HG02852 (cell line): ENCODE measurements around the gene TIPARP.
A peak's percentile ranks its signal among the peaks of the same experiment; 100 is the strongest.
"Not testable (repeated sequence)": the region's sequence is repeated elsewhere in the genome, so short reads cannot be mapped to it uniquely, and the experiment has no call there.

Experiments
- ATAC-seq: cut with Tn5 transposase; IDR thresholded peaks from one replicate; pipeline ENCODE4 v1.9.1; 2021; ENCODE audit warnings: mild to moderate bottlenecking, moderate library complexity; ENCODE audit not compliant: unreplicated experiment

The TIPARP gene

DNA sequence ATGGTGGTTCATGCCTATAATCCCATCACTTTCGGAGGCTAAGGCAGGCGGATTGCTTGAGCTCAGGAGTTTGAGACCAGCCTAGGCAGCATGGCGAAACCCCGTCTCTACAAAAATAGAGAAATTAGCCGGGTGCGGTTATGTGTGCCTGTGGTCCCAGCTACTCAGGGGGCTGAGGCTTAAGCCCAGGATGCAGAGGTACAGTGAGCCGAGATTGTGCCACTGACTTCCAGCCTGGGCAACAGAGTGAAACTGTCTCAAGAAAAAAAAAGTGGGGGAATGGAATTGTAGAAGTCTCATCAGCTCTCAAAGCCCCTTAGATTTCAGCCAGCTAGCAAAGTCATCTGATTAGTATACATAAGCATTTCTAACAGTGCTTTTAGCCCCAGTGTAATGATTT, 33.2 kb downstream of the TIPARP start:
- ATAC-seq, result no peak

GRCh38 chr3:156710429-156710828, 36.0 kb downstream of the TIPARP start:
- ATAC-seq, result no peak

DNA sequence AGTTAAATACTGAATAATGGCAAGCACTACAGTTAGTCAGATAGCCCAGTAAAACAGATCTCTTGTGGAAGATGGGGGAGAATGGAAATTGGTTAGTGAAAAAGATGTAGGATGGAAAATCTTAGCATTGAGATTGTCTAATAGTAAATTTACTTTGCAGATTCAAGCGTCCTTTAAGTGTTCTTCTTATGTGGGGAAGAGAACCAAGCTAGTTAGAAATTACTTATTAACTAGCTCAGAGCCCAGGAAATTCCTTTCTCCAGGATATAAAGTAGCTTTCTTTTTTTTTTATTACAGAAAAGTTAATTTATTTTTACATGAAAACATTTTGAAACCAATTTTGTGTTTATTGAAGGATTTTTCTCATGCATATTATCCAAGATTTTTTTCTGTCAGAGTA, 36.7 kb downstream of the TIPARP start:
- no peak for ATAC-seq

DNA sequence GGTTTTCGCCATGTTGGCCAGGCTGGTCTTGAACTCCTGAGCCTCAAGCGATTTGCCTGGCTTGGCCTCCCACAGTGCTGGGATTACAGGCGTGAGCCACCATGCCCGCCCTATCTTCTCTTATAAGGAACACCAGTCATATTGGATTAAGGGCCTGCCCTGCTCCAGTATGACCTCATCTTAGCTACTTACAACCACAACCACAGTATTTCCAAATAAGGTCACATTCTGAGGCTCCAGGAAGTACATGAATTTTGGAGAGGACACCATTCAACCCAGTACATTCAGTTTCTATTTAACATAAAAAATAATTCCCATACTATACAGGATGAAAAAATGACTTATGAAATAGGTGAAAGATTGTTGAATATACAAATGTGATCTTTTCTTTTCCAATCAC, 37.6 kb downstream of the TIPARP start:
- peak; percentile 74 for ATAC-seq

DNA sequence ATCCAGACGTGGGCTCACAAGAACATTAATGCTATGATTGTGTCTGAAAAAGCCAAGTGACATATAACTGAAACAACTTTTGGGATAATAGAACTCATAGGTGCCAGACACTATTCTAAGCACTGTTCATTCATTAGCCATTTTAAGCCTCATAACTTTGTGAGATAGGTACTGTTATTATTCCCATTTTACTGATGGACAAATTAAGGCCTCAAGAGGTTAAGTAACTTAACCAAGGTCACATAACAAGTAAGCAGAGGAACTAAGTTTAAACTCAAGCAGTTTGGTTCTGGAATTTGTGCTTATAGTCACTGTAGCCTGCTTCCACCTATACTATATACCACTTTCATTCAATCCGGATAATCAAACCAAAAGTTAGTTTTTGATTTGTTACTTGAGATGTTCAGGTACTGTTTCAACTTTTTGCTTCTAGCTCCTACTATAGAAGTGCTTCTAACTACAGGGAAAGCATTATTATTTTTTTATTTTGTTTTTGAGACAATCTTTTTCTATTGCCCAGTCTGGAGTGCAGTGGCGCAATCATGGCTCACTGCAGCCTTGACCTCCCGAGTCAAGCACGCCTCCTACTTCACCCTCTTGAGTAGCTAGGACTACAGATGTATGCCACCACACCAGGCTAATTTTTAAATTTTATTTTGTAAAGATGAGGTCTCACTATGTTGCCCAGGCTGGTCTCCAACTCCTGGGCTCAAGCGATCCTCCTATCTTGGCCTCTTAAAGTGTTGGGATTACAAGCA, 41.9 kb downstream of the TIPARP start:
- no peak for ATAC-seq

DNA sequence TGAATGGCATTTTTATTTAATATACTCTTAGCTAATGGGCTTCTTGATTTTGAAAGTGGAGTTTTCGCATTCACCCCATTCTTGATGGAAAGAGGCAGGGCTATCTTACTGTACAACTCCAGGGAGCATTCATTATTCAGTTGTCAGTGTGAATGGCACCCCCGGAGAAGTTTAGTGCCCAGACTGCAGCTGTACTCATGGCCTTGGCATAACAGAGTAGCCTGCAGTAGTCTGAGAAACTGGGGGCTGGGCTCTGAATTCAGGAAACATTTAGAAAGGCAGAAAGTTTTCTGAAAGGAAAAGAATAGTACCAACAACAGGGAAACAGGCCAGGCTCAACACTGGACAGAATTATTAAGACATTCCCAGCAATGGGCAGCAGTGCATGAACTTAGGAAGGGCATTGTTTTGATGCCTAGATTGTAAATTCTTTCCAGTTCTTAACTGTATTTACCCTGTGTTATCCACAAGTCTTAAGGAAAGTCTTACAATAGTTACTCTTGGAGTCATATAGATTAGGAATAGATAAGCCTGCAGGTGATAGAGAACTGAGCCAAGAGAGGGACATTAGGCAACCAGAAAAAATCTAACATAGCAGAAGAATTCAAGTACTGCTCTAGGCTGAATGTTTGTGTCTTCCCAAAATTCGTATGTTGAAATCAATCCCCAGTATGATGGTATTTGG, 44.4 kb downstream of the TIPARP start:
- no peak for ATAC-seq

GRCh38 chr3:156720826-156721225, 46.4 kb downstream of the TIPARP start:
- ATAC-seq, result no peak

GRCh38 chr3:156721687-156722618, 47.6 kb downstream of the TIPARP start:
- no peak for ATAC-seq

GRCh38 chr3:156723182-156723619, 48.8 kb downstream of the TIPARP start:
- ATAC-seq, result no peak

GRCh38 chr3:156725682-156726081, 51.3 kb downstream of the TIPARP start:
- ATAC-seq, result no peak

- ATAC-seq, result no peak
Observed at GRCh38 chr3:156726456-156726855, 52.1 kb downstream of the TIPARP start.

GRCh38 chr3:156727519-156728205, 53.3 kb downstream of the TIPARP start:
- peak; percentile 87 for ATAC-seq

- ATAC-seq, result no peak
Observed at GRCh38 chr3:156728267-156728985, 54.0 kb downstream of the TIPARP start.

DNA sequence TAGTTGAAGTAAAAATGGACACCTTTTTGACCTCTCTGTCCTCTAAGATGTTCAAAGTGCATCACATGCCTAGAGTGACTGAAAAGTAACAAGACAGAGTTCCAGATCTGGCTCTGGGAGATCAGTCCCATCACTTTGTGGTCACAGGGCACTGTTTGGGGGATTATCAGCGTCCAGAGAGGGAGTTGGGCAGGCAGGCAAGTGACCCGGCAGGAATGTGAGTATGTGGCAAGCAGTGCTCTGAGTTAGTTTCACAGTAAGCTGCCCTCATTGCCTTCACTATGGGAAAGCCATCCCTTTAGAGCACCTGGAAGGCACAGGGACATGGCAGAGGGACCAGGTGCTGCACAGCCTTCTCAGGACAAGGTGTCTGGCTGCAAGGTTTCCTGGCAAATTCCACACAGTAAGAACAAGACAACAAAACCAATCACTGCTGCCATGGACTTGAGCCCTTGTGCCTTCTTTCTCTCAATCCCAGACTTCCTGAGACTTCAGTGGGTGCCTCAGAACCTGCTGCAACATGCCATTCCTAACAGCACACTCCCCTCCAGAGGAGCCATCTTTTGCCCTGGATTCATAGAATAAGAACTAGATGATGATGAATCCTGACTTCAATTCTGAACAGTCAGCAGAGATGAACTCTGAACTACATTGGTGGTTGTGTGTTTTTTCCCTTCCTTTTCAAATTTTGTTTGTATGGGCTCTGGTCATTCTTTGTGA, 55.2 kb downstream of the TIPARP start:
- no peak for ATAC-seq

DNA sequence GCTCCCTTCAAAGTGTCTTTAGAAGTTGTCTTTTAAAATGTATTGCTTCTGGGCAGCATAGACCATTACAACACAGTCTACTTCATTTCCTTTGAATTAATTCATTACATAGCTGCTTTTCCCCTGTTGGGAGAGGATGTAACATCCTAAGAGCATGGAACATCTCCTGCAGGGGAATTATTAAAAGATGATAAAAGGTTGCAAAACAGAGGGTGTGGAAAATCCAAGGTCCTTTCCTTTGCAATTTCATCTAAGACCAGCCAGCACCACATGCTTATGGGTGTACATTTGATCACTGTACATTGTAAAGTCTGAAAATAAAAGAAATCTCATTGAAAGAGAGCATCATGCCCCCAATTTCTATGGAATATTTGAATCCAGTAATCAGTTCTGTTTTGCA, 57.4 kb downstream of the TIPARP start:
- ATAC-seq, result no peak

GRCh38 chr3:156732261-156732660, 57.9 kb downstream of the TIPARP start:
- ATAC-seq, result no peak

- ATAC-seq, result no peak
Observed at GRCh38 chr3:156732715-156733421, 58.5 kb downstream of the TIPARP start.

GRCh38 chr3:156734661-156735060, 60.3 kb downstream of the TIPARP start:
- ATAC-seq, result not testable (repeated sequence)

GRCh38 chr3:156735471-156735870, 61.1 kb downstream of the TIPARP start:
- ATAC-seq, result no peak
